ENCODE data around the gene FCHSD2.

The FCHSD2 gene

GRCh38 chr11:72824811-72825505 lies 317.2 kb downstream of the FCHSD2 start:
- H3K4me3 ChIP-seq (ENCODE audit: low read depth, low read length): no peak overlapping the region
- no peak for DNase-seq (ENCODE audit: low read depth)
- TF ChIP-seq MYC (IDR thresholded peaks at IDR 0.05; ENCODE audit: low read depth, low read length) (no peak), POLR2A (IDR thresholded peaks at IDR 0.05; ENCODE audit: extremely low read depth, insufficient read length) (peak; percentile 22)

- TF ChIP-seq MAX (IDR thresholded peaks at IDR 0.05; ENCODE audit: low read depth, low read length) (no peak), CTCF (IDR thresholded peaks at IDR 0.05; ENCODE audit: low read depth, low read length) (no peak), MYC (IDR thresholded peaks at IDR 0.05; ENCODE audit: low read depth, low read length) (no peak), POLR2A (IDR thresholded peaks at IDR 0.05; ENCODE audit: extremely low read depth, insufficient read length) (no peak)
- no peak overlapping the region for H3K4me3 ChIP-seq (ENCODE audit: low read depth, low read length)
- DNase-seq (ENCODE audit: low read depth): no peak
Measured at GRCh38 chr11:72824020-72824419, 318.1 kb downstream of the FCHSD2 start.

- DNase-seq (ENCODE audit: low read depth): no peak
- no peak overlapping the region for H3K4me3 ChIP-seq (ENCODE audit: low read depth, low read length)
- no peak for TF ChIP-seq MYC (IDR thresholded peaks at IDR 0.05; ENCODE audit: low read depth, low read length)
- no peak for TF ChIP-seq CTCF (IDR thresholded peaks at IDR 0.05; ENCODE audit: low read depth, low read length)
- no peak for TF ChIP-seq MAX (IDR thresholded peaks at IDR 0.05; ENCODE audit: low read depth, low read length)
- no peak for TF ChIP-seq POLR2A (IDR thresholded peaks at IDR 0.05; ENCODE audit: extremely low read depth, insufficient read length)
Measured at GRCh38 chr11:72823105-72823804, 318.9 kb downstream of the FCHSD2 start.

- TF ChIP-seq MYC (IDR thresholded peaks at IDR 0.05; ENCODE audit: low read depth, low read length) (no peak), MAX (IDR thresholded peaks at IDR 0.05; ENCODE audit: low read depth, low read length) (no peak), POLR2A (IDR thresholded peaks at IDR 0.05; ENCODE audit: extremely low read depth, insufficient read length) (no peak), CTCF (IDR thresholded peaks at IDR 0.05; ENCODE audit: low read depth, low read length) (no peak)
- no peak overlapping the region for H3K4me3 ChIP-seq (ENCODE audit: low read depth, low read length)
- DNase-seq (ENCODE audit: low read depth): no peak
Measured at GRCh38 chr11:72821920-72822799, 320.0 kb downstream of the FCHSD2 start.

GRCh38 chr11:72821221-72821919 lies 320.7 kb downstream of the FCHSD2 start:
- no peak for TF ChIP-seq MYC (IDR thresholded peaks at IDR 0.05; ENCODE audit: low read depth, low read length)
- TF ChIP-seq MAX (IDR thresholded peaks at IDR 0.05; ENCODE audit: low read depth, low read length): no peak
- TF ChIP-seq POLR2A (IDR thresholded peaks at IDR 0.05; ENCODE audit: extremely low read depth, insufficient read length): no peak
- no peak for TF ChIP-seq CTCF (IDR thresholded peaks at IDR 0.05; ENCODE audit: low read depth, low read length)
- H3K4me3 ChIP-seq (ENCODE audit: low read depth, low read length): no peak overlapping the region
- no peak for DNase-seq (ENCODE audit: low read depth)

Measured in NB4 (cell line).